HG03039 (cell line): ENCODE results near the gene TAAR1.

ENCODE experiments used
- ATAC-seq: cut with Tn5 transposase; IDR thresholded peaks from one replicate; pipeline ENCODE4 v1.9.1; 2021; ENCODE audit warnings: mild to moderate bottlenecking, moderate library complexity; ENCODE audit not compliant: unreplicated experiment

TAAR1 gene

DNA sequence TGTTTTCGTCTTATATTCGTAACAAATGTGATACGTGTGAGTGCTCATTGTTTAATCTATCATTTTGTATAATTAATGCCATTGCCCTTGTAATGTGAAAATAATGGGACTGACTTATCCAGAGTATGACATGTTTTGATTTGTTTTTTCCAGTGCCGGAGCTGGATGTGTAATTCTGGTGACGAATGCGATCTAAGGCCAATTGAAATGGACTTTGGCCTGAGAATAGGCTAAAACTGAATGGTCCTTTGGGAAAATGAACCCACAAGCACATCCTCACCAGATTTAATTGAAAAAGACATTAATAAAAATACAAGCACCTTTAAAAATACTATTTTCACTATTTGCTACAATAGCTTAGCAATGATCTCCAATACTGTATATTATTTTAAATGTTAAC is 62.8 kb downstream of the TAAR1 start:
- ATAC-seq = no peak
